NCI-H69 (cell line): ENCODE measurements around the gene GABRB1.

Experiments used
- DNase-seq: peaks from one replicate; lab custom pipeline; 2025; lab: John Stamatoyannopoulos, UW

The GABRB1 gene

GRCh38 chr4:47118192-47118929, 87.0 kb downstream of the GABRB1 start:
- no peak for DNase-seq

GRCh38 chr4:47120783-47121182, 89.4 kb downstream of the GABRB1 start:
- no peak for DNase-seq

GRCh38 chr4:47122592-47123291, 91.4 kb downstream of the GABRB1 start:
- DNase-seq: peak; percentile 42

- no peak for DNase-seq
Measured at GRCh38 chr4:47128991-47129390, 97.6 kb downstream of the GABRB1 start.

- DNase-seq: no peak
Measured at GRCh38 chr4:47135210-47135609, 103.8 kb downstream of the GABRB1 start.

- no peak for DNase-seq
Measured at GRCh38 chr4:47143261-47143660, 111.9 kb downstream of the GABRB1 start.

GRCh38 chr4:47145630-47146029, 114.3 kb downstream of the GABRB1 start:
- DNase-seq: no peak

GRCh38 chr4:47154816-47155370, 123.5 kb downstream of the GABRB1 start:
- no peak for DNase-seq

GRCh38 chr4:47155919-47156318, 124.6 kb downstream of the GABRB1 start:
- DNase-seq: no peak

GRCh38 chr4:47160095-47160494, 128.7 kb downstream of the GABRB1 start:
- DNase-seq: no peak

GRCh38 chr4:47167081-47168035, 136.0 kb downstream of the GABRB1 start:
- DNase-seq: no peak

- no peak for DNase-seq
Measured at GRCh38 chr4:47184083-47184482, 152.7 kb downstream of the GABRB1 start.

- DNase-seq: no peak
Measured at GRCh38 chr4:47185761-47186160, 154.4 kb downstream of the GABRB1 start.

GRCh38 chr4:47187608-47188007, 156.2 kb downstream of the GABRB1 start:
- DNase-seq: no peak

GRCh38 chr4:47193179-47193578, 161.8 kb downstream of the GABRB1 start:
- DNase-seq: no peak

GRCh38 chr4:47194036-47194737, 162.8 kb downstream of the GABRB1 start:
- no peak for DNase-seq

GRCh38 chr4:47195706-47196105, 164.3 kb downstream of the GABRB1 start:
- DNase-seq: no peak

GRCh38 chr4:47198791-47199190, 167.4 kb downstream of the GABRB1 start:
- DNase-seq: no peak

GRCh38 chr4:47203593-47203992, 172.2 kb downstream of the GABRB1 start:
- DNase-seq: no peak

GRCh38 chr4:47207555-47207954, 176.2 kb downstream of the GABRB1 start:
- no peak for DNase-seq

- no peak for DNase-seq
Measured at GRCh38 chr4:47209833-47210232, 178.5 kb downstream of the GABRB1 start.

GRCh38 chr4:47210828-47211227, 179.5 kb downstream of the GABRB1 start:
- DNase-seq: no peak
